NCI-H2227 (cell line): Measurements from ENCODE around the gene COG5.

Source experiments
- DNase-seq: peaks from one replicate; lab custom pipeline; 2025; ENCODE audit not compliant: unreplicated experiment; lab: John Stamatoyannopoulos, UW

The COG5 gene

GRCh38 chr7:107464666-107465226 is 99.0 kb downstream of the COG5 start:
- DNase-seq, result no peak

GRCh38 chr7:107463139-107464078 is 100.3 kb downstream of the COG5 start:
- peak; percentile 77 for DNase-seq

- no peak for DNase-seq
Measured at GRCh38 chr7:107461938-107462533, 101.7 kb downstream of the COG5 start.

GRCh38 chr7:107453388-107453787 is 110.3 kb downstream of the COG5 start:
- no peak for DNase-seq

- no peak for DNase-seq
Measured at GRCh38 chr7:107450970-107451369, 112.8 kb downstream of the COG5 start.

- no peak for DNase-seq
Measured at GRCh38 chr7:107446988-107447387, 116.7 kb downstream of the COG5 start.

GRCh38 chr7:107446531-107446930 is 117.2 kb downstream of the COG5 start:
- no peak for DNase-seq

GRCh38 chr7:107442678-107443077 is 121.0 kb downstream of the COG5 start:
- DNase-seq, result no peak

GRCh38 chr7:107441581-107442422 is 121.9 kb downstream of the COG5 start:
- DNase-seq, result no peak

- DNase-seq, result no peak
Measured at GRCh38 chr7:107439025-107439424, 124.7 kb downstream of the COG5 start.

GRCh38 chr7:107435749-107436148 is 128.0 kb downstream of the COG5 start:
- DNase-seq, result no peak

GRCh38 chr7:107432261-107432660 is 131.5 kb downstream of the COG5 start:
- no peak for DNase-seq

- no peak for DNase-seq
Measured at GRCh38 chr7:107430057-107430456, 133.7 kb downstream of the COG5 start.

GRCh38 chr7:107428642-107429041 is 135.1 kb downstream of the COG5 start:
- no peak for DNase-seq

- DNase-seq, result no peak
Measured at GRCh38 chr7:107427462-107427861, 136.3 kb downstream of the COG5 start.

- no peak for DNase-seq
Measured at GRCh38 chr7:107414198-107414597, 149.5 kb downstream of the COG5 start.

- no peak for DNase-seq
Measured at GRCh38 chr7:107408349-107408748, 155.4 kb downstream of the COG5 start.

GRCh38 chr7:107405559-107405958 is 158.2 kb downstream of the COG5 start:
- DNase-seq, result no peak

GRCh38 chr7:107404740-107405537 is 158.8 kb downstream of the COG5 start:
- DNase-seq, result peak; percentile 40

GRCh38 chr7:107398161-107398560 is 165.6 kb downstream of the COG5 start:
- DNase-seq, result no peak
